ENCODE data around the gene WNT5B.
A peak's percentile ranks its signal among the peaks of the same experiment; 100 is the strongest.

GRCh38 chr12:1579651-1580435, 49.2 kb upstream of the WNT5B start:
- TF ChIP-seq, protein P1, sequence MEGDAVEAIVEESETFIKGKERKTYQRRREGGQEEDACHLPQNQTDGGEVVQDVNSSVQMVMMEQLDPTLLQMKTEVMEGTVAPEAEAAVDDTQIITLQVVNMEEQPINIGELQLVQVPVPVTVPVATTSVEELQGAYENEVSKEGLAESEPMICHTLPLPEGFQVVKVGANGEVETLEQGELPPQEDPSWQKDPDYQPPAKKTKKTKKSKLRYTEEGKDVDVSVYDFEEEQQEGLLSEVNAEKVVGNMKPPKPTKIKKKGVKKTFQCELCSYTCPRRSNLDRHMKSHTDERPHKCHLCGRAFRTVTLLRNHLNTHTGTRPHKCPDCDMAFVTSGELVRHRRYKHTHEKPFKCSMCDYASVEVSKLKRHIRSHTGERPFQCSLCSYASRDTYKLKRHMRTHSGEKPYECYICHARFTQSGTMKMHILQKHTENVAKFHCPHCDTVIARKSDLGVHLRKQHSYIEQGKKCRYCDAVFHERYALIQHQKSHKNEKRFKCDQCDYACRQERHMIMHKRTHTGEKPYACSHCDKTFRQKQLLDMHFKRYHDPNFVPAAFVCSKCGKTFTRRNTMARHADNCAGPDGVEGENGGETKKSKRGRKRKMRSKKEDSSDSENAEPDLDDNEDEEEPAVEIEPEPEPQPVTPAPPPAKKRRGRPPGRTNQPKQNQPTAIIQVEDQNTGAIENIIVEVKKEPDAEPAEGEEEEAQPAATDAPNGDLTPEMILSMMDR (IDR thresholded peaks at IDR 0.05) = no peak
- TF ChIP-seq POLR2AphosphoS5 (IDR thresholded peaks at IDR 0.05; ENCODE audit: low read depth, low read length) (no peak), EP300 (IDR thresholded peaks at IDR 0.05; ENCODE audit: borderline replicate concordance in 1 of 2, low read depth in 1 of 2, low read length in 1 of 2) (0 out of 4 replicates have a peak, but pooled peaks of 1 of the 2 experiments have one; percentile 17), YY1 (IDR thresholded peaks at IDR 0.05; ENCODE audit: low read depth) (no peak), SMC3 (IDR thresholded peaks at IDR 0.05; ENCODE audit: low read depth, low read length) (no peak)

Measured in SK-N-SH (cell line).